GM23248 (cell line): Measurements from ENCODE around the gene MICU1.

Source experiments
- EZH2 ChIP-seq: fragments of 200-600 bp; sonication (generic); IDR thresholded peaks from 2 replicates; pipeline ENCODE4 v1.6.1; 2018; ENCODE audit warnings: antibody characterized with exemption, mild to moderate bottlenecking; ENCODE audit not compliant: insufficient read depth, poor library complexity, severe bottlenecking
- EZH2phosphoT487 ChIP-seq: fragments of 200-600 bp; sonication (generic); IDR thresholded peaks from 2 replicates; pipeline ENCODE4 v1.6.1; 2018; ENCODE audit warnings: antibody characterized with exemption, moderate library complexity, mild to moderate bottlenecking, low read depth; ENCODE audit not compliant: insufficient read depth

DNA sequence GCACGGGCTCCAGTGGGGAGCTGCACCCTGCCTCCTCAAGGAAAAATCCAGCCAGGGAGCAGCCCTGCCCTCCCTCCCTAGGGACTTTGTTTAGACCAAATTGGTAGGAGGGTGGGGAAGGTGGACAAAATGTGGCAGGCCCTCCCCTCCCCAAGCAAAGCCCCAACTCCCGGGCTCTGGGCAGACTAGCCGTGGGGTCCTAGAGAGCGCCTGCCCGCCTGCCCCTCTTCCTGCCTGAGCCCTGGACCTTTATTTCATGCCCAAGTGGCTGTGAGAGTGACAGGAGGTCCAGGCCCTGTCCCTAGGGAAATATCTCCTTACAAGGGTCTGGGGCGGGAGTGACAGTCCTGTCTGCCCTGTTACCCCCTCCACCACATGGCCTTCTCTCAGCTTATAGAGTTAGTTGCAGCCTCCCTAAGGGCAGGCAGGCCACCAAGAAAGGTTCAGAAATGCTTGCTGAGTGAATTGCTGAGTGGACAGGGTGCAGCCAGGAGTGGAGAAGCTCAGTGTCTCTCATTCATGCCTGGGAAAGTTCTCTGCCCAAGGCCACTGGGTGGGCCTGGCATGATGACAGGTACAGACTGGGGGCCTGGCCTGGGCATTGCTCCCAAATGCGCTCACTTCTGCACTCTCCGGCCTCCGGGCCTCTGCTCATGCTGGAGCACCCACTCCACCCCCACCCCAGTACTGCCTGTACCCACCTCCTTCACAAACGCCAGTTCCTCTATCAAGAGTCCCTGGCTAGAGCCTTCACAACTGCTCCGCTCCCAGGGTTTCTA, 296.4 kb downstream of the MICU1 start:
- no peak for TF ChIP-seq EZH2phosphoT487
- TF ChIP-seq EZH2, result no peak
